HepG2 (cell line): Measurements from ENCODE around the gene MYH10. TPM values are rescaled to one million over a fixed set of nuclear protein-coding genes. Genes with fewer than 3 reads are reported as not detected.

Experiments used
- ATAC-seq: fragments of 200-7000 bp; cut with Tn5 transposase; 3 replicates; pipeline ENCODE4 v1.9.1; 2020; ENCODE audit warnings: mild to moderate bottlenecking, moderate library complexity
- BruUV-seq: library from RNA; stranded (reverse); fragments of 400-500 nt; replicated peaks from 2 replicates; lab custom pipeline; 2021; lab: Mats Ljungman, UMichigan
- CTCF ChIA-PET: fragments of 300-600 bp; formaldehyde crosslinking; extraction: SDS; loops from one replicate; lab custom pipeline; 2021; ENCODE audit warnings: low total read pairs, inconsistent platforms, low intra/inter-chr PET ratio; lab: Yijun Ruan, JAX
- POLR2A ChIA-PET: fragments of 350-600 bp; sonication (Branson Sonifier 250); formaldehyde crosslinking; loops from one replicate; lab custom pipeline; 2020; ENCODE audit warnings: antibody characterized with exemption, inconsistent platforms; lab: Yijun Ruan, JAX
- DNase-seq: peaks from one replicate; pipeline ENCODE4 v3.0.0-alpha.2; 2015; ENCODE audit warnings: low spot score
- FAIRE-seq: peaks from 3 replicates; lab custom pipeline; 2011; peaks lifted over from hg19 to GRCh38; lab: Jason Lieb, UNC
- H2AFZ ChIP-seq: one replicate; pipeline ENCODE4 v1.6.1; 2011; ENCODE audit warnings: low read length, inconsistent platforms
- H3K27ac ChIP-seq: fragments of 300-600 bp; 3 replicates; pipeline ENCODE4 v1.8.0; 2011; ENCODE audit warnings: mixed run types, mild to moderate bottlenecking, mixed read lengths, low read length, inconsistent platforms; ENCODE audit not compliant: insufficient read depth; ENCODE audit errors: extremely low read length
- H3K27me3 ChIP-seq, 2 experiments: fragments of 200-600 bp in 1 of 2; 2 replicates in 1 of 2; 3 replicates in 1 of 2; pipeline versions ENCODE4 v1.6.0 to v1.8.0; 2011; ENCODE audit warnings: low read length in 2 of 2, mild to moderate bottlenecking in 2 of 2, moderate library complexity in 2 of 2, inconsistent platforms in 1 of 2; ENCODE audit not compliant: insufficient read depth in 2 of 2, control insufficient read depth in 1 of 2
- H3K36me3 ChIP-seq, 2 experiments: fragments of 200-600 bp in 1 of 2; replicated peaks in 1 of 2; 2 replicates in 1 of 2; 3 replicates in 1 of 2; pipeline versions ENCODE4 v1.5.1 to v1.8.0; 2011; ENCODE audit warnings: low read length in 2 of 2, inconsistent platforms in 1 of 2; ENCODE audit not compliant: insufficient read depth in 2 of 2, control insufficient read depth in 1 of 2
- H3K4me1 ChIP-seq: 2 replicates; pipeline ENCODE4 v1.5.1; 2012; ENCODE audit warnings: low read length, inconsistent platforms; ENCODE audit not compliant: insufficient read depth
- H3K4me2 ChIP-seq: 2 replicates; pipeline ENCODE4 v1.6.0; 2011; ENCODE audit warnings: low read depth, low read length, inconsistent platforms
- H3K4me3 ChIP-seq, 3 experiments: fragments of 200-600 bp in 1 of 3; sonication (generic), shearing (Covaris generic) in 1 of 3; replicated peaks in 1 of 3; 2 replicates each; pipeline ENCODE4 v1.5.1; 2011 to 2016; ENCODE audit warnings: low read length in 3 of 3, inconsistent platforms in 2 of 3, low read depth in 2 of 3, mild to moderate bottlenecking in 2 of 3, control low read depth in 1 of 3, mixed read lengths in 1 of 3; ENCODE audit not compliant: insufficient read depth in 1 of 3
- H3K79me2 ChIP-seq: one replicate; pipeline ENCODE4 v1.6.1; 2011; ENCODE audit warnings: low read length, inconsistent platforms; ENCODE audit not compliant: insufficient read depth
- H3K9ac ChIP-seq: 2 replicates; pipeline ENCODE4 v1.6.0; 2011; ENCODE audit warnings: mild to moderate bottlenecking, low read depth, low read length, inconsistent platforms; ENCODE audit not compliant: insufficient read depth
- H3K9me3 ChIP-seq: 2 replicates; pipeline ENCODE4 v1.5.1; 2012; ENCODE audit warnings: mild to moderate bottlenecking, low read length
- H4K20me1 ChIP-seq: 2 replicates; pipeline ENCODE4 v1.6.0; 2011; ENCODE audit warnings: inconsistent platforms, mild to moderate bottlenecking, low read length, moderate library complexity; ENCODE audit not compliant: insufficient read depth
- BRCA1 ChIP-seq: sonication (generic); formaldehyde crosslinking; IDR thresholded peaks from 2 replicates; pipeline ENCODE4 v1.4.0; 2020; ENCODE audit warnings: missing genetic modification reagents
- EED ChIP-seq: sonication (generic); formaldehyde crosslinking; IDR thresholded peaks from 2 replicates; pipeline ENCODE4 v1.5.0; 2020; ENCODE audit warnings: mild to moderate bottlenecking, missing genetic modification reagents
- RBFOX2 ChIP-seq: fragments of 200-400 bp; formaldehyde crosslinking; IDR thresholded peaks from 2 replicates; pipeline ENCODE4 v1.6.1; 2017; ENCODE audit warnings: low read depth, mild to moderate bottlenecking, low read length
- RFX3 ChIP-seq: IDR thresholded peaks from 2 replicates; pipeline ENCODE4 v1.6.1; 2016; ENCODE audit warnings: missing biosample characterization, missing genetic modification reagents
- SMC3 ChIP-seq: IDR thresholded peaks from 2 replicates; pipeline ENCODE4 v1.6.1; 2011; ENCODE audit warnings: low read length, improper control_type of control experiment
- STAG1 ChIP-seq: sonication (generic); formaldehyde crosslinking; IDR thresholded peaks from 2 replicates; pipeline ENCODE4 v1.4.0; 2020; ENCODE audit warnings: missing genetic modification reagents
- ZNF17 ChIP-seq: sonication (generic); formaldehyde crosslinking; IDR thresholded peaks from 2 replicates; pipeline ENCODE4 v1.5.0; 2020; ENCODE audit warnings: mild to moderate bottlenecking, missing genetic modification reagents
- WGBS: methylation state at CpG from one replicate; pipeline ENCODE4 v1.1.6; 2017; ENCODE audit warnings: low lambda C conversion rate; 5-methylcytosine and 5-hydroxymethylcytosine counted together
- in situ Hi-C: cut with HindIII; loops from 2 replicates; pipeline ENCODE4 v1.10.0; 2017; ENCODE audit warnings: low pct_unique_long_range_greater_than_20kb; ENCODE audit not compliant: extremely low pct_ligation_motif_present
- intact Hi-C: fragments of 100-400 bp; cut with micrococcal nuclease; formaldehyde crosslinking; loops from one replicate; pipeline ENCODE4 v1.10.0; 2022; ENCODE audit not compliant: unreplicated experiment
- polyA plus RNA-seq, 8 experiments: library from polyadenylated mRNA; depleted of rRNA in 3 of 8; stranded (reverse) in 7 of 8; unstranded in 1 of 8; fragments of >200 nt; fragmentation: Illumina TruSeq in 4 of 8; extraction: Trizol in 4 of 8; gene quantifications; 2 replicates each; pipeline versions ENCODE4 v1.2.1 to v1.2.3, GENCODE V29; 2011 to 2016; ENCODE audit warnings: low read depth in 4 of 8, missing spikeins in 1 of 8, mixed read lengths in 1 of 8; ENCODE audit not compliant: insufficient read depth in 1 of 8
- total RNA-seq, 5 experiments: library from RNA; depleted of rRNA; stranded (reverse); fragments of >200 nt; fragmentation: Illumina TruSeq; extraction: Trizol; gene quantifications; 2 replicates each; pipeline ENCODE4 v1.2.3, GENCODE V29; 2016; ENCODE audit warnings: low read depth in 1 of 5

The MYH10 gene
- total and polyA plus RNA-seq, 2 of the 13 experiments (the other 11 are each of a cell fraction or from before 2014, with no cell fraction given), result 43.4 to 68.6 TPM

DNA sequence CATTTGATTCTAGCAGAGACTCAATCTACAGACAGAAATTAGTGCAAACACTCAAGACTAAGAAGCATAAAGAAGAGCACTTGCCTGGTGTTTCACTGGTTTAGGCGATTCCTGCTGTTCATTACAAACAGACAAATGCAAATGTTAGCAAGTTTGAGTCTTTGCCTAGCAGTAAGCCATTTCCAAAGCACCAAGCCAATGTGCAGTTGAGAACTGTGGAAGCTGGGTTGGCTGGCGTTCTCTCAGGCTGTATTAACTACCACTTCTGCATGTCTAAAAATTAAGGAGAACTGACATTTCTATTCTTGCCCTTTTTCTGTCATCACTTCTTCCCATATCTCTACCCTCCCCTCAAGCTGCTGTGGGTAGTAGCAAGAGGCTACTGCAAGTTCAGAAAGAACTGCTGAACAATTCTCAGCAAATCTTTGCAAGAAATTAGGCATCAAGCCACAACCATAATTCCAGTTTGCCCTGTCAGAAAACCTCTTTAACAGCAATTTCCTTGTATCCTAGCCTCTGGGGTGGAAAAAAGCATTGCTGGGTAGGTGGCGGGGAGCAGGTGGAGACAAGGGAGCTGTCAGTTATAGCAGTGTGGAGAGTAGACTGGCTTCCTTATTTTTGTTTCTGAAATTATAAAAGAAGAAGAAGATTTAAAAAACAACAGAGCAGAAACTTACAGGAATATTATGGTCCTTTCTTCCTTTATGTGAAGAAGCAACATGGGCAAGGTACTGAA, 53.8 kb downstream of the MYH10 start:
- CTCF ChIA-PET, result no interaction called here
- in situ Hi-C loops, result loop anchor here (10.0 kb wide), 1 partner anchor 168 kb away; the partner anchor contains the start of gene CCDC42
- H4K20me1 ChIP-seq, result no peaks in the 10 kb centered on the region

DNA sequence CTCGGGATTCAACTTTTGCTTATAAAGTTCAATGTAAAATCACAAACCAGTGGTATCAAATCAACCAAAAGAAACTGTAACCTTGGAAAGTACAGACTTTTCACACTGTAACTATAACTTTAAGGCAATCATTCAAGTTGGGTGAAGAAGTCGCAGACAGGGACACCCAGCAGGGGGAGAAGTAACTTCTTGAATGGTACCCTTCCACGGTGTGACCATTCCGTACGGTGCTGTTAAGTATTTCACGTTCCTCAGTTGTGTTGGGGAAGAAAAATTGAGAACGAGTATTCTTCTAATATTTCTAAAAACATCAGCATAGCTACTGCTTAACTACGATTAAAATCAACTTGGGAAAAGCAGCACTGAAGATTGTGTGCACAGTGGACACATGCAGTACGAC, 55.8 kb downstream of the MYH10 start:
- no peak overlapping the region for H3K4me2 ChIP-seq
- H3K4me3 ChIP-seq, result no peak overlapping the region
- no peak for FAIRE-seq
- H3K36me3 ChIP-seq, result peaks cover 17 to 32% of the 10 kb centered on the region in 2 experiments
- ATAC-seq, result no peak
- H3K27ac ChIP-seq, result no peak overlapping the region
- intact Hi-C loops (loop anchor here (5.0 to 10.0 kb wide), 2 partner anchors 70 to 173 kb away; no protein-coding TSS in a partner anchor), in situ Hi-C loops (loop anchor here (10.0 kb wide), 1 partner anchor 170 kb away; the partner anchor contains the start of gene CCDC42)
- H3K4me1 ChIP-seq, result no peaks in the 10 kb centered on the region
- H4K20me1 ChIP-seq, result no peaks in the 10 kb centered on the region
- CTCF ChIA-PET, result interaction anchor here (1.2 kb wide), 1 partner anchor 172 kb away, joined by 3 read pairs; no protein-coding TSS in a partner anchor
- DNase-seq, result peak; percentile 10
- no peaks in the 10 kb centered on the region for H3K79me2 ChIP-seq
- POLR2A ChIA-PET, result no interaction called here
- WGBS, result 93% methylated on average over 9 of the region's 9 CpGs
- no peaks in the 10 kb centered on the region for H3K27me3 ChIP-seq
- TF ChIP-seq STAG1 (peak; percentile 29), BRCA1 (CRISPR knock-in tag) (no peak), SMC3 (peak; percentile 16; the same call in 1 of the 2 replicates)
- no TSS peak for BruUV-seq
- no peak overlapping the region for H2AFZ ChIP-seq
- no peaks in the 10 kb centered on the region for H3K9me3 ChIP-seq
- no peak overlapping the region for H3K9ac ChIP-seq

More for the DNA sequence above, 53.8 kb downstream of the MYH10 start:
- H2AFZ ChIP-seq, result no peak overlapping the region
- no peak overlapping the region for H3K9ac ChIP-seq
- H3K79me2 ChIP-seq, result no peaks in the 10 kb centered on the region
- no peak for FAIRE-seq
- H3K4me2 ChIP-seq, result no peak overlapping the region
- no peaks in the 10 kb centered on the region for H3K4me1 ChIP-seq
- H3K9me3 ChIP-seq, result no peaks in the 10 kb centered on the region
- H3K27ac ChIP-seq, result no peak overlapping the region
- POLR2A ChIA-PET, result no interaction called here
- no TSS peak for BruUV-seq
- DNase-seq, result no peak
- intact Hi-C loops, result loop anchor here (10.0 kb wide), 1 partner anchor 68 kb away; no protein-coding TSS in a partner anchor
- WGBS, result 100% methylated on average over 3 of the region's 3 CpGs
- H3K27me3 ChIP-seq, result no peaks in the 10 kb centered on the region
- no peak overlapping the region for H3K4me3 ChIP-seq
- TF ChIP-seq EED (CRISPR knock-in tag), result no peak
- no peak for TF ChIP-seq ZNF17 (CRISPR knock-in tag)
- TF ChIP-seq RFX3 (CRISPR knock-in tag), result no peak
- TF ChIP-seq RBFOX2, result no peak
- TF ChIP-seq, all 625 proteins: peak for 0
- peaks cover 19 to 28% of the 10 kb centered on the region in 2 experiments for H3K36me3 ChIP-seq
- ATAC-seq, result no peak
